GM18507 (cell line): ENCODE data around the gene ADM2.

Source experiments
- DNase-seq: peaks from one replicate; pipeline ENCODE4 v3.0.0; 2011; ENCODE audit warnings: low read depth; ENCODE audit not compliant: insufficient read length; ENCODE audit errors: extremely low spot score
- FAIRE-seq: peaks from 2 replicates; lab custom pipeline; 2011; peaks lifted over from hg19 to GRCh38; lab: Jason Lieb, UNC

ADM2 gene

GRCh38 chr22:50464451-50464850 lies 16.9 kb upstream of the ADM2 start:
- no peak for DNase-seq
- FAIRE-seq = no peak

- no peak for FAIRE-seq
- no peak for DNase-seq
Observed at GRCh38 chr22:50465066-50465930, 16.0 kb upstream of the ADM2 start.

- DNase-seq (no peak), FAIRE-seq (no peak)
Observed at GRCh38 chr22:50467341-50467740, 14.0 kb upstream of the ADM2 start.

DNA sequence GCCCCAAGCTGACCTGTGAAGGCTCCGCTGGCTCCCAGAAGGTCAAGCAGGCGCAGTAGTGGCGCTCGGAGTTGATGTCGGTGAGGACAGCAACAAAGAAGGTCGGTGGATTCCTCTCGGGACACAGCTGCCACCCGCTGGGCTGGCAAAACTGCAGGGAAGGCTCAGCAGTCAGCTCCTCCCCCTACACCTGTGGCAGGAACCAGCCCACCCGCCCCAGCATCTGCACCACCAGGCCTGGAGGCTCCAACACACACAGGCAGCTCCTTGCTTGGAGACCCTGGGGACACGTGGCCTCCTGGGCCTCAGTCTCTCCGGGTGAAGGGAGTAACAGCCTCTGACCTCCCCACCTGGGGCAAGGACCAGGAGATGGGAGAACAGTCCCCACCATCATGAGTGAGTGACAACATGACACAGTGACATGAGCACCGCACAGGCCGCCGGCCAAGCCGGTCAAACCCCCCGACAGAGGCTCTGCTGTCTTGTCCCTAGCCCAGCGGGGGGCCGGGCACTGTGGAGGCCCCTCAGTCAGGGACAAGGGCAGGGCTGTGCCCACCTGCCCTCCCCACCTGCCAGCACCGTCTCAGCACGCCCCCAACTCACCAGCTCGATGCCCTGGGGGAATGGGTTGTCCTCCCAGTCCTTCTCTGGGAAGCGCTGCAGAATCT lies 13.4 kb upstream of the ADM2 start:
- FAIRE-seq (no peak), DNase-seq (no peak)

DNA sequence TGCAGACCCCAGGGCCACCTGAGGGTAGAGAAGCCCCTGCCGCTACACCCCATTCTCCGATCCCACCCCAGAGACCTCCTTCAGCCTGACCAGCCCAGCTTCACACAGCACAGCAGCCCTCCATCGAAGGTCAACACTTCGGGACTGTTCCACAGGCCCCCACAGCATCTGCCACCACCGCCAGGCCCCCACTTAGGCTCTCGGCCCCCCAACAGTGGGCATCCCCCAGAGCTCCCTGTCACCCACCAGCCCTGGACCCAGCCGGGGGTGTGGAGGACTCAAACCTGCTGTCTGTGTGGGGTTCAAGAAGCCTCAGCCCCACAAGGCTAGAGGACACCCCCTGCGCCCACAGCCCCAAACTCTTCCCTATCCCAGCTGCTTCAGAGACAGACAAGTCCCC lies 12.7 kb upstream of the ADM2 start:
- no peak for DNase-seq
- no peak for FAIRE-seq

GRCh38 chr22:50469377-50470305 lies 11.7 kb upstream of the ADM2 start:
- FAIRE-seq (peak; percentile 96), DNase-seq (peak; percentile 83)

DNA sequence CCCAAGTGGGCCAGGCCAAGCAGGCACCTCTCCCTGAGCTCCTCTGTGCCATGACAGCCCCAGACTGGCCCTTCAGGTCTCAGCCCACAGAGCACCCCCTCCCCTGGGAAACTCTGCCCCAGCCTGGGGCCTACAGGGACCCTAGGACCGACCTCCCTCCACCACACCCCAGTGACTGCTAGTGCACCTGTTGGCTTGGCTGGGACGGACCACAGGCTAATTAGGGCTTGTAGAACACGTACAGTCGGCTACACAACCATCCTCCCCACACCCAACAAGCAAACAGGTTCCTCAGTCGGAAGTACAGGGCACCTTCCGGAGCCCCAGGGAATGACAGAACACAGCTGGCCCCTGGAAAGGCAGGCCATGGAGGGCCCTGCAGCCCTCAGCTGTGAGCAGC lies 10.9 kb upstream of the ADM2 start:
- DNase-seq (no peak), FAIRE-seq (no peak)

- no peak for FAIRE-seq
Observed at GRCh38 chr22:50471197-50471847, 10.0 kb upstream of the ADM2 start.

GRCh38 chr22:50471962-50472361 lies 9.4 kb upstream of the ADM2 start:
- no peak for DNase-seq
- no peak for FAIRE-seq

More at GRCh38 chr22:50471197-50471847, 10.0 kb upstream of the ADM2 start:
- DNase-seq = no peak

DNA sequence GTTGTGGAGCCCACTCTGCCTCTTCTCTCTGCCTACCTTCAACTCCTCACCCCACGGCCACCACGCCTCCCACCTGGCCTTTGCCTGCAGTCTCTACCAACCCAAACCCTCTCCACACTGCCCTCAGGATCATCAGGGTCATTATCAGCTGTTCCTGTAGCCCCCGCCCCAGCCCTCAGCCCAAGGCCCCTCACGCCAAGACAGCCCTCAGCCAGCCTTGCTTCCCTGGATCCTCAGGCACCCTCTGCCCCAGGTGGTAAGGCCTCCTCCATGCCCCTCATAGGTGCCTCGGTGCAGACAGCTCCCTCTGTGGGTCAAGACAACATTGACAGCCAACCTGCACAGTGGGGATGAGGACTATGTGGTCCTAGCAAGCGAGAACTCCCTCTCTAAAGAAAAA lies 8.3 kb upstream of the ADM2 start:
- FAIRE-seq = peak; percentile 79

DNA sequence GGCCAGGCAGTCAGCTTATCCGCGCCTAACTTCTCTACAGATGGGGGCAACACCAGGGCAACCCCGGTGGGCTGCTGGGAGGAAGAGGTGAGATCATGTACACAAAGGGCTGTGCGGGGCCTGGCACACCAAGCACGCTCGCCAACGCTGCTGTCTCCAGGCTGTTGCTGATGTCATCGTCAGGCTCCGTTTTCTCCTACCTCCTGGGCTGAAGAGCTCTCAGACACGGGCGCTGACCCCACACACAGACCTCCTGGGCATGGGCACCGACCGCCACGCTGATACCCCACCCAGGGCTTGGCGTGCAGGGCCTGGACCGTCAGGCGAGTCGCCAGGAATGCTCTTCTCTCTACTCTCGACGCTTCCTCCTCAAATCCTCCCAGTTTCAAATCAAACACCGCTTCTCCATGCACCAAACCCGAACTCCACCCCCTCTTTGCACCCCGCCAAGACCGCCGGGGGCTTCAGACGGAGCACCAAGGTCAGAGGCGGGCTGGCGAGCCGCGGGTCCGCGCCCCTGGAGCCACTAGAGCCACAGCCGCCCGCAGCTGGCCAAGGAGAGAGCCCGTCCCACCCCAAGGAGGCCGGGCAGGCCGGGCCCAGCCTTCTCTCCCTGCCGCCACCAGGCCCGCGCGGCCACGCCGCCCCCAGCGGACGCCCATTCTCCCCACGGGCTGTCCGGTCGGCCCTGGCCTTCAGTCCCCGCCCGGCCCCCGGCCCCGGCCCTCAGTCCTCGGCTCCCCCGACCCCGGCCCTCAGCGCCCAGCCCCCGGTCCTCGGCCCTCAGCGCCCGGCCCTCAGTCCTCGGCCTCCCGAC lies 7.3 kb upstream of the ADM2 start:
- FAIRE-seq (peak; percentile 35), DNase-seq (no peak)

More for the DNA sequence above, 8.3 kb upstream of the ADM2 start:
- DNase-seq = no peak

DNA sequence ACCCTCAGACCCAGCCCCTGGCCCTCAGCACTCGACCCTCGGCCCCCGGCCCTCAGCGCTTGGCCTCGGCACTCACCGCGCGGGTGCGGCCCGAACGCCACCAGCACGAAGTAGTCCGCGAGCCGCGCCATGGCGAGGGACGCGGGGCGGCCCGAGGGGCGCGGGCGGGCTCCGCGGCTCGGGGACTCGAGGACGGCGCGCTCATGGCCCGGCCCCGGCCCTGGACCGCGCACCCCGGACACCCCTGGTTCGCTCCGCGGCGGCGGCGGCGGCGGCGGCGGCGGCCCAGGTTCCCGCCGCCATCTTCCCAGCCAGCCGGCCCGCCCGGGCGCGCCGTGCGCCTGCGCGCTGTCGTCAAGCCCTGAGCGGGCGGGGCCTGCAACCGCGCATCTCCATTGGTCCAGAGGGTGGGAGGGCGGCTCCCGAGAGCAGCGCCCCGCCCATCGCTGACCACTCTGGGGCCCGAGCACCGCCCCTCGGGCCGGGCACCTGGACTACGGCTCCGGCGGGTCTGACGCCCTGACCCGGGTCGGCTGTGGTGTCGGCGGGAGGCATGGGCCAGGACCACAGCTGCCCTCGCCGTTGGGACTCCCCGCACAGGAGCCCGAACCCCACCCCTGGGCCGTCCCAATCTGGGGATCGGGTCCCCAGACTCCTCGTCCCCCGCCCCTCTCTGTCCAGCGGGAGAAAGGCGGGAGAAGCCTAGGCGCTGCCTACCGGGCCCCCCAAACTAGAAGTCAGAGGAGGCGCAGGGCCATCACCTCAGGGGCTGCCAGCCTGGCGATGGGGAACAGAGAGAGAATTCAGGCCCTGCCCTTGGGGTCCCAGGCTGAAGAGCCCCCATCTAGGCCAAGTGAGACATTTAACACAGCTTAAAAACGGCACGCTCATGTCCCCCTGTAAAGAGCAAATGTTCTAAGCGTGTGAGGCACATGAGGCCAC lies 6.4 kb upstream of the ADM2 start, which contains the start of gene SBF1:
Gene SBF1, minus strand, starts transcription at position 326 of the 942 bp plus-strand sequence. Its CDS starts 195 bp downstream, at position 131.
- DNase-seq (peak; percentile 99), FAIRE-seq (peak; percentile 87)

GRCh38 chr22:50475652-50476002 lies 5.7 kb upstream of the ADM2 start:
- FAIRE-seq (no peak), DNase-seq (no peak)

GRCh38 chr22:50476868-50477267 lies 4.5 kb upstream of the ADM2 start:
- FAIRE-seq (no peak), DNase-seq (no peak)

DNA sequence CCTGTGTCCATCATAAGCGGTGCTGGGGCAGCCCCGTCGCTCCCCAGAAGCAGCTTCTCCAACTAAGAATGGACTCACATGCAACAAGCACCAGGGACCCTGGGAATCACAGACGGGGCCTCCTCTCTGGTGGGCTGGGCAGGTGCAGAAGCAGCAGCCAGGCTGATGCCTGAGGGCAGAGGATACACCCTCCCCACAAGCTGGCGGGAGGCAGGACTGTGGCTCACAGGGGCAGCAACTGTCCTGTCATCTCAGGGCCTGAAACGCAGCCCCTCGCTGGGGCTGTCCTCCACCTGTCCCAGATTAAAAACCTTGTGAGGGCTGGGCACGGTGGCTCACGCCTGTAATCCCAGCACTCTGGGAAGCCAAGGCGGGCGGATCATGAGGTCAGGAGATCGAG lies 3.4 kb upstream of the ADM2 start:
- FAIRE-seq (no peak), DNase-seq (no peak)

DNA sequence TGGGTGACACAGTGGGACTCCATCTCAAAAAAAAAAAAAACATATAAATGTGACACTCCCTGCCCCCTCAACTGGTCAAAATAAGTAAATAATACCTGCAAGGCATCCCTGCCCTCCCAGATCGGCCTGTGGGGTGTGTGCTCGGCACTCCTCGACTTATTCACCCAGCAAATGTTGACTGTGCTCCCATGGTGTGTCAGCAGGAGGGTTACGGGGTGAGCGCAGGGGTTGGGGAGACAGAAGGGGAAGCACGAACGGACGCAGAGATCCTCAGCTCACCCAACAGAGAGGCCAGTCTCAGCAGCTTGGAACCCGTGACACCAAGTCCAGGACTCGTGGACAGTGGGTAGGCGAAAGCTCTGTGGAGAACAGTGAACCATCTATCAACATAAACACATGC lies 1.6 kb upstream of the ADM2 start:
- DNase-seq = no peak
- FAIRE-seq = no peak

DNA sequence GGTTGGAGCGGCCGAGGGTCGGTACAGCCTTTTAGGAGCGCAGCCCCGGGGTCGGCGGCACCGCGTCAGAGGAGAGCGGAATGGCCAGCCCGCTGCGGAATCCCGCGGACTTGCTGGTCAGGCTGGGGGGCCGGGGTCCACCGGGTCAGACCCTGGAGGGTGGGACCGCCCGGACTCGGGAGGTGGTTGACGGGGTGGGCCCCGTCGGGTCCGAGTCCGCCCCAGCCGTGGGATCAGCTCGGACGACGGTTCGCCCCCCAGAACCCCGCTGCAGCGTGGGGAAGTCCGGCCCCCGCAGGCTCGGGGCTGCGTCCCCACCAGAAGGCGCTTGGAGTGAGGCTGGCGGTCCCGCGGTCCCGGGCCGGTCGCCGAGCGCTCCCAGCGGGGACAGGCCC lies 301 bp upstream of the ADM2 start:
- FAIRE-seq = no peak
- DNase-seq = no peak
